WTC11 (cell line): ENCODE data around the gene TUBA3E. TPM values are rescaled to one million over a fixed set of nuclear protein-coding genes. Genes with fewer than 3 reads are reported as not detected.
"Not testable (repeated sequence)": the region's sequence is repeated elsewhere in the genome, so short reads cannot be mapped to it uniquely, and the experiment has no call there.

Source experiments
- ATAC-seq: fragments of 200-7000 bp; cut with Tn5 transposase; 2 replicates; pipeline ENCODE4 v1.10.0; 2021; ENCODE audit warnings: mild to moderate bottlenecking, moderate library complexity
- CTCF ChIA-PET: fragments of 300-600 bp; sonication (Branson Sonifier 250); formaldehyde crosslinking; loops from one replicate; lab custom pipeline; 2021; ENCODE audit warnings: antibody characterized with exemption; lab: Charles Lee
- POLR2A ChIA-PET: fragments of 350-600 bp; sonication (Branson Sonifier 250); formaldehyde crosslinking; loops from one replicate; lab custom pipeline; 2021; ENCODE audit warnings: antibody characterized with exemption; lab: Charles Lee
- DNase-seq: peaks from one replicate; pipeline ENCODE4 v3.0.0; 2021; ENCODE audit warnings: low spot score
- H3K27ac Mint-ChIP-seq: 2 replicates; pipeline ENCODE4 v1.8.0; 2021; ENCODE audit warnings: mixed read lengths
- H3K27me3 Mint-ChIP-seq: 2 replicates; pipeline ENCODE4 v1.8.0; 2021; ENCODE audit warnings: low read depth, mild to moderate bottlenecking, moderate library complexity, mixed read lengths
- H3K36me3 Mint-ChIP-seq: 2 replicates; pipeline ENCODE4 v1.8.0; 2021; ENCODE audit warnings: mixed read lengths
- H3K4me1 Mint-ChIP-seq: 2 replicates; pipeline ENCODE4 v1.8.0; 2022; ENCODE audit warnings: mixed read lengths
- H3K4me3 Mint-ChIP-seq: 2 replicates; pipeline ENCODE4 v1.8.0; 2021; ENCODE audit warnings: mild to moderate bottlenecking, moderate library complexity, mixed read lengths
- H3K9me3 Mint-ChIP-seq: 2 replicates; pipeline ENCODE4 v1.8.0; 2021; ENCODE audit warnings: mixed read lengths
- ELF4 ChIP-seq: sonication (generic); formaldehyde crosslinking; IDR thresholded peaks from 2 replicates; pipeline ENCODE4 v1.8.1; 2022; ENCODE audit warnings: low read depth, mild to moderate bottlenecking, moderate library complexity, missing genetic modification reagents
- EMX1 ChIP-seq: fragments of 250-450 bp; sonication (Bioruptor Pico); IDR thresholded peaks from 2 replicates; pipeline ENCODE4 v1.8.0; 2021; ENCODE audit warnings: mild to moderate bottlenecking
- ETV6 ChIP-seq: sonication (generic); formaldehyde crosslinking; IDR thresholded peaks from 2 replicates; pipeline ENCODE4 v1.8.1; 2022; ENCODE audit warnings: mild to moderate bottlenecking, missing genetic modification reagents
- GTF2I ChIP-seq: fragments of 250-450 bp; sonication (Bioruptor Pico); conservative IDR thresholded peaks from 2 replicates; pipeline ENCODE4 v1.4.0; 2021; ENCODE audit warnings: mild to moderate bottlenecking
- JAZF1 ChIP-seq: fragments of 250-450 bp; sonication (Bioruptor Pico); IDR thresholded peaks from 2 replicates; pipeline ENCODE4 v1.9.0; 2021; ENCODE audit warnings: moderate library complexity, mild to moderate bottlenecking, inconsistent platforms
- NFE2L1 ChIP-seq: sonication (generic); formaldehyde crosslinking; IDR thresholded peaks from 2 replicates; pipeline ENCODE4 v1.8.1; 2023; ENCODE audit warnings: missing genetic modification reagents
- NR3C1 ChIP-seq: sonication (generic); formaldehyde crosslinking; conservative IDR thresholded peaks from 2 replicates; pipeline ENCODE4 v1.8.1; 2023; ENCODE audit warnings: low read depth, mild to moderate bottlenecking, missing genetic modification reagents
- OVOL2 ChIP-seq: fragments of 250-450 bp; sonication (Bioruptor Pico); IDR thresholded peaks from 2 replicates; pipeline ENCODE4 v1.9.0; 2021; ENCODE audit warnings: mild to moderate bottlenecking, borderline replicate concordance
- RORB ChIP-seq: fragments of 250-450 bp; sonication (Bioruptor Pico); IDR thresholded peaks from 2 replicates; pipeline ENCODE4 v1.9.0; 2021; ENCODE audit warnings: mild to moderate bottlenecking
- SOX15 ChIP-seq: fragments of 250-450 bp; sonication (Bioruptor Pico); IDR thresholded peaks from 2 replicates; pipeline ENCODE4 v1.9.0; 2021; ENCODE audit warnings: mild to moderate bottlenecking
- SP1 ChIP-seq: sonication (generic); formaldehyde crosslinking; conservative IDR thresholded peaks from 2 replicates; pipeline ENCODE4 v1.8.1; 2022; ENCODE audit warnings: missing genetic modification reagents
- TP53 ChIP-seq: sonication (generic); formaldehyde crosslinking; IDR thresholded peaks from 2 replicates; pipeline ENCODE4 v1.8.1; 2023; ENCODE audit warnings: mild to moderate bottlenecking, missing genetic modification reagents
- ZBTB21 ChIP-seq: sonication (generic); formaldehyde crosslinking; IDR thresholded peaks from 2 replicates; pipeline ENCODE4 v1.8.1; 2023; ENCODE audit warnings: mild to moderate bottlenecking, missing genetic modification reagents, borderline replicate concordance
- total RNA-seq: library from RNA; stranded (reverse); gene quantifications from 3 replicates; pipeline ENCODE4 v1.2.3, GENCODE V29; 2021
- TF ChIP-seq, protein P1 (sequence below): sonication (generic); formaldehyde crosslinking; IDR thresholded peaks from 2 replicates; pipeline ENCODE4 v1.8.1; 2023; ENCODE audit warnings: mild to moderate bottlenecking, missing genetic modification reagents

The TUBA3E gene
- total RNA-seq, 1 experiment from 2014 or later: not detected

GRCh38 chr2:130243359-130243758 is 45.1 kb upstream of the TUBA3E start:
- TF ChIP-seq TP53 (CRISPR knock-in tag): no peak
- TF ChIP-seq ZBTB21 (CRISPR knock-in tag): no peak
- TF ChIP-seq, protein P1, sequence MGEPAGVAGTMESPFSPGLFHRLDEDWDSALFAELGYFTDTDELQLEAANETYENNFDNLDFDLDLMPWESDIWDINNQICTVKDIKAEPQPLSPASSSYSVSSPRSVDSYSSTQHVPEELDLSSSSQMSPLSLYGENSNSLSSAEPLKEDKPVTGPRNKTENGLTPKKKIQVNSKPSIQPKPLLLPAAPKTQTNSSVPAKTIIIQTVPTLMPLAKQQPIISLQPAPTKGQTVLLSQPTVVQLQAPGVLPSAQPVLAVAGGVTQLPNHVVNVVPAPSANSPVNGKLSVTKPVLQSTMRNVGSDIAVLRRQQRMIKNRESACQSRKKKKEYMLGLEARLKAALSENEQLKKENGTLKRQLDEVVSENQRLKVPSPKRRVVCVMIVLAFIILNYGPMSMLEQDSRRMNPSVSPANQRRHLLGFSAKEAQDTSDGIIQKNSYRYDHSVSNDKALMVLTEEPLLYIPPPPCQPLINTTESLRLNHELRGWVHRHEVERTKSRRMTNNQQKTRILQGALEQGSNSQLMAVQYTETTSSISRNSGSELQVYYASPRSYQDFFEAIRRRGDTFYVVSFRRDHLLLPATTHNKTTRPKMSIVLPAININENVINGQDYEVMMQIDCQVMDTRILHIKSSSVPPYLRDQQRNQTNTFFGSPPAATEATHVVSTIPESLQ (CRISPR knock-in tag): no peak
- no peak for TF ChIP-seq SOX15
- TF ChIP-seq NR3C1 (CRISPR knock-in tag): no peak
- CTCF ChIA-PET: no interaction called here
- POLR2A ChIA-PET: no interaction called here

GRCh38 chr2:130241041-130241707 is 42.9 kb upstream of the TUBA3E start:
- no peak overlapping the region for H3K27ac Mint-ChIP-seq
- ATAC-seq (no peak), DNase-seq (no peak)
- H3K9me3 Mint-ChIP-seq: peaks cover 10% of the 10 kb centered on the region
- TF ChIP-seq JAZF1 (CRISPR knock-in tag) (no peak), SP1 (CRISPR knock-in tag) (no peak), RORB (no peak)
- H3K36me3 Mint-ChIP-seq: no peaks in the 10 kb centered on the region
- H3K4me3 Mint-ChIP-seq: no peak overlapping the region
- H3K4me1 Mint-ChIP-seq: no peaks in the 10 kb centered on the region
- ChIA-PET CTCF (no interaction called here), POLR2A (no interaction called here)
- H3K27me3 Mint-ChIP-seq: no peaks in the 10 kb centered on the region

More at GRCh38 chr2:130243359-130243758, 45.1 kb upstream of the TUBA3E start:
- DNase-seq (no peak), ATAC-seq (no peak)
- H3K9me3 Mint-ChIP-seq: peaks cover 5% of the 10 kb centered on the region
- H3K36me3 Mint-ChIP-seq: no peaks in the 10 kb centered on the region
- H3K27me3 Mint-ChIP-seq: no peaks in the 10 kb centered on the region
- no peak overlapping the region for H3K4me3 Mint-ChIP-seq
- no peak overlapping the region for H3K27ac Mint-ChIP-seq
- no peaks in the 10 kb centered on the region for H3K4me1 Mint-ChIP-seq

GRCh38 chr2:130239581-130239980 is 41.3 kb upstream of the TUBA3E start:
- H3K27ac Mint-ChIP-seq, ATAC-seq, H3K9me3 Mint-ChIP-seq, POLR2A ChIA-PET, H3K4me3 Mint-ChIP-seq, CTCF ChIA-PET, H3K4me1 Mint-ChIP-seq, H3K27me3 Mint-ChIP-seq, H3K36me3 Mint-ChIP-seq, DNase-seq: not testable (repeated sequence)

DNA sequence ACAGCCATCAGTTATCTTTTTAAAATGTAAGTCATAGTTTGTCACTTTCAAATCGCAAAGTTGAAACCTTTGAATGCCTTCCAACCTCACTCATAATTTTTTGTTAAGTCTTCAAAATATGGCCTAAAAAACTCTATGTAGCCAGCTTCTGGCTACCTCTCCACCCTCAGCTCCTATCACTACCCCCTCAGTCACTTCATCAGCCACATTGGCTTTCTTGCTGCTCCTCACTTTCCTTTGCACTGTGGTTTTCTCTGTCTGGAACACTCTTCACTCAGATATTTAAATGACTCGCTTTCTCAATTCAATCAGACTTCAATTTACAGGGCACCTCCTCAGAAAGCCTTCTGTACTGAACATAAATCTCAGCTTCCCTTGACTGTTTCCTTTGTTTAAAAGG is 34.8 kb upstream of the TUBA3E start:
- not testable (repeated sequence) for H3K36me3 Mint-ChIP-seq

DNA sequence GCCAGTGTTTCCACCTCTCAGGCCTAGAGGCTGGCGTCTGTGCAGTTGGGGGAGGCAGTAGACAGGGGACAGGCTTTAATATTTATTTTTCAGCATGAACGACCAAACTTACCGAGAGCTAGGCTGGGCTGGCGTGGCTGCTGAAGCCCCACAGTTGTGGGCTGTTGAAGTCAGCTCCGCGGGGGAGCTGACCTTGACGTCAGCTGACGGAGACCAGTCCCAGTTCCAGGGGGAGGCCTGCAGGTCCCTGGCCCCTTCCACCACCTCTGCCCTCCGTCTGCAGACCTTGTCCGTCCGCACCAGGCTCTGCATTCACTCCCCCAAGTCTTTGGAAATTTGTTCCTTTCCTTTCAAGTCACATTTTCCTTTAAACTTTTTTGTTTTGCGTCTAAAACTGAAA is 33.4 kb upstream of the TUBA3E start:
- ChIA-PET CTCF (no interaction called here), POLR2A (no interaction called here)
- Mint-ChIP-seq H3K36me3 (no peaks in the 10 kb centered on the region), H3K9me3 (peaks cover 2% of the 10 kb centered on the region), H3K27ac (no peak overlapping the region), H3K4me3 (no peak overlapping the region)
- ATAC-seq (no peak; the same call in 1 of the 2 replicates), DNase-seq (no peak)
- TF ChIP-seq ELF4 (CRISPR knock-in tag): no peak
- TF ChIP-seq GTF2I (CRISPR knock-in tag): no peak
- TF ChIP-seq NFE2L1 (CRISPR knock-in tag): no peak
- TF ChIP-seq ETV6 (CRISPR knock-in tag): no peak
- TF ChIP-seq EMX1 (CRISPR knock-in tag): no peak
- TF ChIP-seq OVOL2: no peak
- no peak for TF ChIP-seq JAZF1 (CRISPR knock-in tag)
- TF ChIP-seq, all 79 proteins: peak for 0
- H3K4me1 Mint-ChIP-seq: 0 out of 2 replicates have a peak, but pooled peaks cover 3% of the 10 kb centered on the region
- H3K27me3 Mint-ChIP-seq: no peaks in the 10 kb centered on the region; the same call in 1 of the 2 replicates

More for the DNA sequence above, 34.8 kb upstream of the TUBA3E start:
- CTCF ChIA-PET, H3K27me3 Mint-ChIP-seq, H3K27ac Mint-ChIP-seq, POLR2A ChIA-PET, H3K9me3 Mint-ChIP-seq, H3K4me3 Mint-ChIP-seq, H3K4me1 Mint-ChIP-seq, ATAC-seq, DNase-seq: not testable (repeated sequence)

GRCh38 chr2:130230907-130231306 is 32.7 kb upstream of the TUBA3E start:
- ATAC-seq, H3K27ac Mint-ChIP-seq, H3K4me1 Mint-ChIP-seq, H3K27me3 Mint-ChIP-seq, H3K36me3 Mint-ChIP-seq, H3K9me3 Mint-ChIP-seq, DNase-seq, POLR2A ChIA-PET, H3K4me3 Mint-ChIP-seq, CTCF ChIA-PET: not testable (repeated sequence)

DNA sequence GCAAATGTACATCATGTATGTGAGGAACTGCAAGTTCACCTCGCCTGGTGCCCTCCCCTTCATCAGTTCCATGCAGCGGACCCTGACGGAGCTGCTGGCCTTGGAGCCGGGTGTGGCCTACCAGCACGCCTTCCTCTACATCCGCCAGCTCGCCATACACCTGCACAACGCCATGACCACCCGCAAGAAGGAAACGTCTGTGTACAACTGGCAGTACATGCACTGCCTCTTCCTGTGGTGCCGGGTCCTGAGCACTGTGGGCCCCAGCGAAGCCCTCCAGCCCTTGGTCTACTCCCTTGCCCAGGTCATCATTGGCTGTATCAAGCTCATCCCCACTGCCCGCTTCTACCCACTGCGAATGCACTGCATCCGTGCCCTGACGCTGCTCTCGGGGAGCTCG is 32.1 kb upstream of the TUBA3E start:
- H3K36me3 Mint-ChIP-seq, ATAC-seq, POLR2A ChIA-PET, H3K9me3 Mint-ChIP-seq, DNase-seq, H3K4me1 Mint-ChIP-seq, H3K27me3 Mint-ChIP-seq, CTCF ChIA-PET, H3K27ac Mint-ChIP-seq, H3K4me3 Mint-ChIP-seq: not testable (repeated sequence)

GRCh38 chr2:130229161-130229510 is 30.9 kb upstream of the TUBA3E start:
- H3K4me1 Mint-ChIP-seq, CTCF ChIA-PET, POLR2A ChIA-PET, H3K27me3 Mint-ChIP-seq, H3K9me3 Mint-ChIP-seq, DNase-seq, H3K36me3 Mint-ChIP-seq, H3K4me3 Mint-ChIP-seq, ATAC-seq, H3K27ac Mint-ChIP-seq: not testable (repeated sequence)

DNA sequence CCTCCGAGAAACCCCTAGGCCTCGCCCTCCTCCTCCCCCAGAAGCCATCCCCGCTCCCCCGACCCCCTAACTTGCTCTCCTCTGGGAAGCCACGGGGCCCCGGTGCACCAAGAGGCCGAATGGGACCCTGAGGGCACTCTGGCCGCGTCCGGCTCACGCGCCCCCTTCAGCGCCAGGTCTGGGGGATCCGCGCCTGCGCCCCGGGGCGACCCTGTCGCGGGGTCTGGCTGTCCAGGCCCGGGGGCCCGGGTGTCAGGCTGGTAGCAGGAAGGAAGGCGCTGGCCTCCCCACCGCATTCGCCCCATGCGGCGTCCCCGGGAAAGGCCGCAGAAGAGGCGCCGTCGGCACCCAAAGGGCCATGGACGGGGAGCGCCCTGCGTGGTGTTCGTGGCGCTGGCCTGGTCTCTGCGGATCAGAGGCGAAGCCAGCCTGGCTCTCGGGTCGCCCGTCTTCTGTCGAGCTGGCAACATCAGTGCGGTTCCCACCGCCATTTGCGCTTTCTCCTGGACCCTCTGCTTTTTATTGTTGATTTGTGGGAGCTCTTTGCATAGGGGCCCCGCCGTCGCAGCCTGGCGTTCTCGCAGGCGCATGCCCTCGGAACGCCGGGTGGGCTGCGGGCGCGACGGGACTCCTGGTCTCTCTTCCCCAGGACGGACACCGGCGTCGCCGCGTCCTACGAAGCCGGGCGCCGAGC is 30.4 kb upstream of the TUBA3E start:
- H3K9me3 Mint-ChIP-seq, POLR2A ChIA-PET, ATAC-seq, H3K4me3 Mint-ChIP-seq, H3K27ac Mint-ChIP-seq, CTCF ChIA-PET, H3K27me3 Mint-ChIP-seq, DNase-seq, H3K36me3 Mint-ChIP-seq, H3K4me1 Mint-ChIP-seq: not testable (repeated sequence)
